Measurements from ENCODE around the gene GAPT.

GRCh38 chr5:58456026-58456425 lies 35.2 kb upstream of the GAPT start:
- TF ChIP-seq CTCF (IDR thresholded peaks at IDR 0.05) (no peak), POLR2A (IDR thresholded peaks at IDR 0.05) (no peak), POLR2AphosphoS5 (IDR thresholded peaks at IDR 0.05) (no peak), EP300 (IDR thresholded peaks at IDR 0.05; ENCODE audit: low read depth) (no peak)
